ENCODE measurements around the gene CA12.
A peak's percentile ranks its signal among the peaks of the same experiment; 100 is the strongest.
"Not testable (repeated sequence)": the region's sequence is repeated elsewhere in the genome, so short reads cannot be mapped to it uniquely, and the experiment has no call there.

Gene CA12

DNA sequence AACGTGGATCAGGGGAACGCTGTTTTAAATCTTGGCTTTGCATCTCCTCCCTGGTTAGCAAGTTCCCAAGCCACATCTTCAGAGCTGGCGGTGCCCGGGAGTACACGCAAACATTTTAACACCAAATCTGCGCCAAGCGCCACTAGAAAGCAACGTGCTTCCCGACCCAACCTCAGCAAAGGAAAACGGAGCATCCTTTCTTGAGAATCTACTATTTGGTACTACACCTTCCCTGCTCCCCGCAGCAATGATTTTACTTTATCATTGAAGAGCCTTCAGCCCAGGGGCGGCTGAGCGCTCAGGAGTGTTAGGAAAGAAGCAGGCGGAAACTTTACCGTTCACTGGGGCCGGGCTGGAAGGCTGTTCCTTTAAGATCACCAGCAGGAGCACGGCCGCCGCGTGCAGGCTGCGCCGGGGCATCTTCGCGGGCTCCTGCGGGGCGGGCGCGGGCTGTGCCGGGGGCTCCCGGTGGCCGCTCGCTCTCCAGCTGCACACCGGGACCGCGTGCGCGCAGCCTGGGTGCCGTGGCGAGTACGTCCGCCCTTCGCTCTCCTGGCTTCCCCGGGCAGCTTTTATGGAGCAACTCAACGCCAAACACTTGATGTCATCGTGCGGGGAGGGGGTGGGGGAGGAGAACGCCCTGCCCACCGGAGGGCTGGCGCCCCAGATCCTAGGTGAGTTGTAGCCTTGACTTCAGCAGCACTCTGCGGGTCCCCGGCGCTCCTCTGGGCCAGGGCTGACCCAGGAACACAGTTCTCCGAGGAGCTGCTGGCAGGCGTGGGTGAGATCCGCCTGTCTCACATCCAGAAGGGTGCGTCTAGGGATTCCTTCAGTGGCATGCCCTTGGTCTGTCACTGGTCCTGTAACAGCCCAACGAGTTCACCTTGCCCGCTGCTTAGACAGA is at the start of gene CA12:
Gene CA12 (minus strand): TSS at position 546 of the 904 bp plus-strand sequence. CDS start 126 bp downstream, at position 420.
- DNase-seq (ENCODE audit: low spot score) = no peak

DNA sequence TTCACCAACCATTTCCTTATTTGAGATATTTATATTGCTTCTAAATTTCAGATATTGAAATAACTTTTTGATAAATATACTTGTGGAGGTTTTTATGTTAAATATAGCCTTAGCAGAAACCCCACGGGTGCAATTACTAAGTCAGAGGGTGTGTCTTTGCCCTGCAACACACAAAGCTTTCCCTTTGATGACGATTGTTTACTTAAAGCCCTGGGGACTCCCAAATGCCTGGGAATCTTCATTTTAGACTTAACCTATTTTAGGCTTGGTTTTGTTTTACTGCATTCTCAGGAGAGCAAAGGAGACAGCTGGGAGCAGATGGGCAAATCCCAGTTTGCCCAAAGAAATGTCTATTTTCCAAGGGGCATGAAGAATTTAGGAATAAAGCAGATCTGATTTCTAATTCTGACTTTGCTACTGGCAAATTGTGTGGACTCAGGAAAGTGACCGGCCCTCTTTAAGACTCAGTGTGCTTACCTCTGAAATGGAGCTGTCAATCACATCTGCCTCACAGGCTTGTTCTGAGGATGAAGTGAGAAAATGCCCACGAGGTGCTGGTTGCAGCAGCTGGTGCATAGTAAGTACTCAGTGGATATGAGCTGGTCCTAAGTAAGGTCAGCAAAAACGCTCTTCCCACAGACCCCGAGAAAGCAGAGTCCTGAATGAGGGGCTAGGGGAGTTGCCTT is 49.3 kb upstream of the CA12 start:
- DNase-seq (ENCODE audit: low spot score) = no peak

DNA sequence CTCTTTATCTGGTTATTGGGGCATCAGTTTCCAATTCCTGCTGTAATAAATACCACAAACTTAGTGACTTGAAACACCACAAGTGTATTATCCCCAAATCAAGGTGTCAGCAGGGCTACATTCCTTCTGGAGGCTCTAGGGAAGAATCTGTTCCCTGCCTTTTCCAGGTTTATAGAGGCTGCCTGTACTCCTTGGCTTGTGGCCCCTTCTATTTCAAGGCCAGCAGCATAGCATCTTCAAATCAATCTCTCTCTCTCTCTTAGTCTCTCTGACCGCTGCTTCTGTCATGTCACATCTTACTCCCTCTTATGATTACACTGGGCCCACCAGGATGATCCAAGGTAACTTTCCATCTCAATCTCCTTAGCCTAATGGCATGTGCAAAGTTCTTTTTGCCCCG is 44.9 kb upstream of the CA12 start:
- no peak for DNase-seq (ENCODE audit: low spot score)

DNA sequence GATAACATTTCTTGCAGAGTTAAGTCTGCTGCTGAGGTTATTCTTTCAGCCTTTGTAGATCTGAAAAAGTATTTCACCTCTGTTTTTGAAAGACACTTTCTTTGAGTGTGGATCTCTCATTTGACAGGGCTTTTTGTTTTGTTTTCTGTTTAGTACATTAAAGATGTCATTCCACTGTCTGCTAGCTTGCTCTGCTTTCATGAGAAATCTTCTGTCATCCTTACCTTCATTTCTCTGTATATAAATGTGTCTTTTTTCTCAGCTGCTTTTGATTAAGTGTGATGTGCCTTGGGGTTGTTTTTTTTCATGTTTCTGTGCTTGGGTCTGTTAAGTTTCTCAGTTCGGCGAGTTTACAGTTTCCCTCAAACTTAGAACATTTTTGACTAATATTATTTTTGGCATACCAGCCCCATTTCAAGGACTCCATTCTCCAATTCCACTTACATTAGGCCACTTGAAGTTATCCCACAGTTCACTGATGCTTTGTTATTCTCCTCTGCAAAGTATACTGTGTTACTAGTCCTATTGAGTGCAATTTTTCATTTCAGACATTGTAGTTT is 43.9 kb upstream of the CA12 start:
- DNase-seq (ENCODE audit: low spot score) = no peak

DNA sequence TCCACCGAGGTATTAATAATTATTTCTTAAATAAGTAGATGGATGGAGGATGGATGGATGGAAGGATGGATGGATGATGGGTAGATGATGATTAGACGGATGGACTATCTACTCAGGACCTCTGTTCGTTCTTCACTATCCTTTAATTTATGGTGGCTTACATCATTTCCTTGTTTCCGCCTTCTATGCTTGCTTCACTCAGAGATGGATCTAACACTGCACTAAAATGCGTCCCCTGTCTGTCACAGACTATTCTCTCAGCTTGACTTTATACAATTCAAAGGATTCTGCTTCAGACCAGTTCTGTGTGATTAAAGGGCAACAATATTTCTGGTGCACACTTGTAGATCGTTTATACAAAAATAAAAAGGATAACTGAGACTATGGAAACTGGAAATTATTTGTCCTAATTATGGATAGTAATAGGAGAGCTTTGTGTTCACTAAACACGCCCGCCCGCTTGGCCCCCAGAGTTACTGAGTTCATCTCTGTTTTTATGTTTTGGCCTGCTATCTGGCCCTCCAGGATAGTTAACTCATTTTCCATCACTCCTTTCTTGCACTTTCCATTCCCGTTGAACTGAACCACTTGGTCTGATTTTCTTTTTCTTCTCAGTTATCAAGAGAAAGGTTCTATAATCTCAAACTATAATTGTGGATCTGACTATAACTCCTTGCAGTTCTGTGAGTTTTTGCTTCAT is 41.4 kb upstream of the CA12 start:
- DNase-seq (ENCODE audit: low spot score) = no peak

DNA sequence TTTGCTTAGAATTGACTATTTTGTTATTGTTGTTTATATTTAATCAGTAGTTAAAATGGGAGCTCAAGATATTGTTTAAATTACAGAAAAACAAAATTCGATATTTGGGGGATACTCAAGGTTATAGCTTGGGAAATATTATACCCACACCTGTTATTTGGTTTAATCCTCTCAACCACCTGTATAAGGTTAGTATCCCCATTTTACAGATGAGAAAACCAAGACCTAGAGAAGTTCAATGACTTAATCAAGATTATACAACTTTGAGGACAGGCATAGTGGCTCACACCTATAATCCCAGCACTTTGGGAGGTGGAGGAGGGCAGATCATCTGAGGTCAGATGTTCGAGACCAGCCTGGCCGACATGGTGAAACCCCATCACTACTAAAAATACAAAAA is 39.8 kb upstream of the CA12 start:
- no peak for DNase-seq (ENCODE audit: low spot score)

DNA sequence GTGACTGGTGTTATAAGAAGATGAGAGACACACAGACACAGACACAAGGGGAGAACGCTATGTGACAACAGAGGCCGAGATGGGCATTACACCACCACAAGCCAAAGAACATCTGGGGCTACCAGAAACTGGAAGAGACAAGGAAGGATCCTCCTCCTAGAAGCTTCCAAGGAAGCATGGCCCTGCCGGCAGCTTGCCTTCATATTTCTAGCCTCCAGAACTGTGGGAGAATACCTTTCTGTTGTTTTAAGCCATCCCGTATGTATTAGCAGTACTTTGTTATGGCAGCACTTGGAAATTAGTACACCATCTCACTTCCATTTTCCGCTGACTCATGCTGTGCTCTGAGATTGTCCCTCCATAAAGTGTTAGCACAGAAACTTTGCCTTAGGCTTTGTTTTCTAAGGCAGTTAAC is 38.7 kb upstream of the CA12 start:
- no peak for DNase-seq (ENCODE audit: low spot score)

DNA sequence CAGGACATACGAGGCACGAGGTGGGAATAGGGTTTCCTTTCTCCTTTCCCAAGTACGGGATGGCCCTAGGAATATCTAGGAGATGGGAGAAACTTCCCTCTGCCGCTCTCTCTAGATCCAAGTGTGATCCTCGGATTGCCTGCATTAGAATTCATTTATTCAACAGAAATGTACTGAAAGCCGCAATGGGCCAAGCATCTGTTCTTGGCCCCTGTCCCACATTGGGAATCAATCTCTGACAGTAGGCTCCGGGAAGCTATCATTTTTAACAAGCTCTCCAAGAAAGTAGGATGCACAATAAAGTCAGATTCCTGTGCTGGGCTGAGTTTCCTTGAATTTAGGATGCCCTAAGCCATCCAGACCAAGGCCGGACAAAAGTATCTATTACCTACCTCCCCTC is 37.2 kb upstream of the CA12 start:
- no peak for DNase-seq (ENCODE audit: low spot score)

DNA sequence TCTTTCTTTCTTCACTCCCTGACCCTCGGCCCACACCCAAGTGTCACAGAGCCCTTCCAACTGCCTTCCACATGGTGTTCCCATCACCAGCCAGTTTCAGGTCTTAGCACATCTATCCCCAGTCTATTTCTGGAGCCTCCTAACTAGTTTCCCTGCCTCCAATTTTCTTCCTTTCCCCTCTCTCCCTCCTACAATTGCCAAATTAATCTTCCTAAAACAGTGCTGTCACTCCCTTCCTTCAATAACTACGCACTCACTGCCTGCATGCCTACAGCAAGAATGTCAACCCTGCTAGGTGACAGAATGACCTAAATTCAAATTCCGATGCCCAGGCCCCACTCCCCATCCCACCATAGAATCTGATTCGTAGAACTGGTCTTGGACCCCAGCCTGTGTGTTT is 36.1 kb upstream of the CA12 start:
- no peak for DNase-seq (ENCODE audit: low spot score)

DNA sequence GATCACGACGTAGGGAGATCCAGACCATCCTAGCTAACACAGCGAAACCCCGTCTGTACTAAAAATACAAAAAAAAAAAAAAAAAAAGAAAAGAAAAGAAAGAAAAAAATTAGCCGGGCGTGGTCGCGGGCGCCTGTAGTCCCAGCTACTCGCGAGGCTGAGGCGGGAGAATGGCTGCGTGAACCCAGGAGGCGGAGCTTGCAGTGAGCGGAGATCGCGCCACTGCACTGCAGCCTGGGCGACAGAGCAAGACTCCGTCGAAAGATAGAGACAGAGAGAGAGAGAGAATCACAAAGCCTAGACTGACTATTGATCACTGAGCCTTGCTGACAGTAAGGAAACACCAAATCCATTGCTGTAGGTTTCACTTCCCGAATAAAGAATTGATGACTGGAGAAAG is 35.6 kb upstream of the CA12 start:
- not testable (repeated sequence) for DNase-seq (ENCODE audit: low spot score)

DNA sequence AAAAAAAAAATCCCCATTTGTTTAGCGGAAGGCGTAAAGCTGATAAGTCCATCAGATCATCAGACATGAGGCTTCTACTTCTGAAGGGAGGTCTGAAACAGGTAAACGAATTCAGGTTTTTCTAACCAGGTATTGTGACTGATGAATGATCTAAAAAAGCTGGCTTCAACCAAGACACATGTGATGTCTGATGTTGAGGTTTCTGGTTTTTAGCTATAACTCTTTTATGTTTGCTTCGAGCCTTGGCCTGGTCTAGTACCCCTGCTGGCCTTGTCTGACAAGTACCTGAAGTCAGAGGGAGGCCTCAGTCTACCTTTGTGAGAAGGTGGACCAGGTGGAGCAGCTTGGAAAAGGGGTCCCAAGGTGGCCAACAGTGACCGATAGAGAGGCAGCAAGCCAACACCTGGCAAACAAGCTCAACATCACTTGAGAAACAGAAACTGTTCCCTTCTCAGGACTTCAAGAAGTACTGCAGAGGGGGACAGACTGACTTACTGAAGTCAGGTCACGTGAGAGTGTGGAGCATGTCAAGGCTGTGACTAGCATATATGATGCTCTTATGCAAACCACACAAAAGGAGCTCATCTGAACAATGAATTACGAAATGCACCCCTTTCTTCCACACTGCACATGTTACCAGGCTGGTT is 33.0 kb upstream of the CA12 start:
- DNase-seq (ENCODE audit: low spot score) = no peak

DNA sequence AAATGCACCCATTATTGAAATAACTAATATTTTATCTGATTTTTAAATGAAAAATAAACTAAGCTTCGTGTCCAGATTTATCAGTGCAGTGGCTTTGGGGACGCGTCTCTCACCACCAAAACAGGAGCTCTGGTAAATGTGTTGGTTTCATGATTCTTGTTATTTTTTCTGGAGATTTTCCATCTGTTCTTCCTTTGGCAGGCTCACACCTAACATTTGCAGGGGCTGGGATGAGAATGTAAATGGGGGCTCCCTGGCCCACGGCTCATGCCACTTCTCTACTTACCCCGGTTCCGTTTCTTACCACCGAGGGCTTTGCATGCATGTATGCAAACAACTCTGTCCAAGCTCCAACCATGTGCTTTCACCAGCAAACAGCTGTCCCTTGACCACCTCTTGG is 30.9 kb upstream of the CA12 start:
- DNase-seq (ENCODE audit: low spot score) = no peak

DNA sequence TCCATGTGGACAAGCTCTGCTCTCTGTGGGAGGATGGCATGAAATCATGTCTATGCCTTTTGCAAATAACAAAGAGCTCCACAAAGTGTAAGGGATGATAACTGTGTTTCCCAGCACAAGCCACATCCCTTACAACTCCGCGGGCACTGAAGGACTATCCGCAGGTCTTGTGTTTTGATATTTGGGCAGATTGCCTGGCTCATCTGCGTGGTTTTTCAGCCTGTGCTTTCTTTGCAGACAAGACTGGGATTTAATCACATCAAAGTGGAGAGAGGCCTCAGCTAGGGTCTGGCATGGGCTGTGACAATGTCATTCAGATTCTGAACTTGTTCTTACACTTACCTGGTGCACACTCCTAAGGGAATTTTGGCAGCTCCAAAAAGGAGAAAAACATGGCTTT is 30.2 kb upstream of the CA12 start:
- DNase-seq (ENCODE audit: low spot score) = no peak

DNA sequence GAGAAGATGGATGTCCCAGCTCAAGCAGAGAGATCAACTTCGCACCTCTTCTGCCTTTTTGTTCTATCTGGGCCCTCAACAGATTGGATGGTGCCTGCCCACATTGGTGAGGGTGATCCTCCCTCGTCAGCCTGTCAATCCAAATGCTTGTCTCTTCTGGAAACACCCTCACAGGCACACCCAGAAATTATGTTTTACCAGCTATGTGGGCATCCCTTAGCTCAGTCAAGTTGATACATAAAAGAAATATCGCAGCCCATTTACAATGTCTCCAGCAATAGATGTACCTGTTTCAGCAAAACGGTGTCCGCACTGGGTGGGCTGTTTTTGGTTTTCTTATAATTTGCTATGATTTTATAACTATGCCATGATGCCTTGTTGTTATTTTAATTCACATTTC is 27.5 kb upstream of the CA12 start:
- DNase-seq (ENCODE audit: low spot score) = no peak

DNA sequence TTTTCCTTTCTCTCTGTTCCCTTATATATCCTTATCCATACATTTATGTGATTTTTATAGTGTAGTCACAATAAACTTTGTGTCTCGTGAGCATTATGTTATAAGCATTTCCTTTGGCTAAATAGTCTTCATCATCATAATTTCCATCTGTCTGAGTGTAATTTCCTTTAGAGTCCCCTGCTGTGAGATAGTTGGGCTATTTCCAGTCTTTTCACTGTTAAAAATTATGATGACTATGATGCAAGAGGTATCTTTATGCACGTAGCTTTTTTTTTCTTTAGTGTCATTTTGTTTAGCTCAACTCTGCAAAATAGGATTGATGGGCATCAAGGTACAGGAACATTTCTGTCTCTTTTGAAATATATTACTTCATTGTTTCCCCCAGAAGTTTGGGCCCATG is 26.9 kb upstream of the CA12 start:
- DNase-seq (ENCODE audit: low spot score) = no peak

DNA sequence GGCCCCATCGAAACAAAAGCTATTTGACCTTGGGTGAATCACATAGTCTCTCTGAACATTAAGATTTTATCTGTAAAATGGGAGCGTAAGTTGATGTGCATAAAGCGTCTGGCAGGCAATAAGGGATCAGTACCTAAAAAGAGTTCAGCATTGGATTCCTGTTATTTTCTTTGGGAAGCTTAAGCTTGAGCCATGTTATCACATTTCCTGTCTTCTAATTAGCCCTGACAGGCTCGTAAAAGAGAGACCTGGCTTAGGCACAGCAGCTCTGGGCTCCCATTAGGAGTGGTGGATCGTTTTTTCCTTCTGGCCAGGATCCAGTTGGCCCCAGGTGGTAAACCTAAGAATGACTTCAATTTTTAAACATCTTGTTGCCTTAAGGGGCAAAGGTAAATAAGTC is 26.0 kb upstream of the CA12 start:
- no peak for DNase-seq (ENCODE audit: low spot score)

DNA sequence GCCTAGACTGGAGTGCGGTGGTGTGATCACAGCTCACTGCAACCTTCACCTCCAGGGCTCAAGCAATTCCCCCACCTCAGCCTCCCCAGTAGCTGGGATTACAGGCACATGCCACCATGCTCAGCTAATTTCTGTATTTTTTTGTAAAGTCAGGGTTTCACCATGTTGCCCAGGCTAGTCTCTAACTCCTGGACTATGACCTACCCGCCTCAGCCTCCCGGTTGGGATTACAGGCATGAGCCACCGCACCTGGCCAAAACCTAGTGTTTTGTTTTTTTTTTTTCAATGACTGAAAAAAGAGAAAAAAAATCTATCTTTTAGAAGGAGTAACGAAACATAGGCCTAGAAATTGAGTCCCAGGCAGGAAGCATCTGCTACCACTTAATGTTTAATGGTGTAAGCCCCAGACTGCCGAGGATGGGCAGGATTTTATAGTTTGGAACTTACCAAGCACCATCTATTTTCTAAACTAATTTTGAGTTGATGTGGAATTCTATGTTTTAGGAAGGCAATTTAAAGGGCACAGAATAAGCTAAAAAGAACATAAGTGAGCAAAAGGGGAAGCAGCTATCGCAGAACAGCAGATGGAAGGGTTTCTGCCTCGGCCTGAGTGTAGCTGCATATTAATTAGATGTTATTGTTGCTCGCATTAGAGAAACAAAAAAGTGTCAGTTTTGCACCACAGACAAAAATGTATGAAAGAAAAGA is 24.2 kb upstream of the CA12 start:
- no peak for DNase-seq (ENCODE audit: low spot score)

DNA sequence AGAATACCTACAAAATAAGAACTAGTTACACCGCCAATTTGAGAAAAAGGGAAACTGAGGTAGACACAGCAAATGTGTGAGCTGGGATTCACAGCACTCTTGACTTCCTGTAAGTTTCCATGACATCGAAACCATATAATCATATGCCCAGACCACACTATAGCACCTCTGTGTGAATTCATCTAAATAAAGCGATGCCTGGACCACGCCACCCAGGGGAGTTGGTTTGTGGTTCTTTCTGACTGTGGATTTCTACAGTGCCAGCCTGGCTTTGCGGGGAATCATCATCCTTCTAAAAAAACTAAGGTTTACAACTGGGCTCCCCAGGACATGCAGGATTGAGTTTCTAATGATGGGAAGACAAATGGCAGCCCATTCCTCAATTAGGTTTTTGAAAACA is 23.5 kb upstream of the CA12 start:
- DNase-seq (ENCODE audit: low spot score) = no peak

DNA sequence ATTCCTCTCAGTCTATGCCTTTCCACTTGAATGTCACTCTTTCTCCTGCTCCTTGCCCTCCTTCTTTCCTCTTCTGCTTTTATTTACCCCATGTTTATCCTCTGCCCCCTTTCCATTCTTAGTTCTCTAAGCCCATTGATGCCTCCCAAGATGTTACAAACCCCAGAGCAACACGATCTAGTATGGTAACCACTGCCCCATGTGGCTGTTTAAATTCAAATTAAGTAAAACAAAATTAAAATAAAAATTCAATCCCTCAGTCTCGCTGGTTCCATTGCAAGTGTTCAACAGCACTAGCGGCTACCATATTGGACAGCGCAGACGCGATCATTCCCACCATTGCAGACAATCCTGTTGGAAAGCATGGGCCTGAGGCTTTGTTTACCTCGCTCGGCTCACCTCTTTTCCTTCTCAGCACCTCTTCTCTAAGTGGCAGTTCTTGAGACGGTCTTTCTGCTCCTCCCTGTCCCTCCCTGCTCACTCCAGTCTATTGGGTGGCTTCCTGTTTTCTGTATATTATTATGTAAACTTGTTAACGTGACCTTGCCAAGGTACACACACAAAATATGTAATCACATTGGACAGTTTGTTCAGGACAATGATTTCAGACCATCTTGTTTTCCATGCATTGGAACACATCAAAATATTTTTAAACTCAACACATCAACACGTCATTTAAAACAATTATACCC is 21.8 kb upstream of the CA12 start:
- DNase-seq (ENCODE audit: low spot score) = no peak

DNA sequence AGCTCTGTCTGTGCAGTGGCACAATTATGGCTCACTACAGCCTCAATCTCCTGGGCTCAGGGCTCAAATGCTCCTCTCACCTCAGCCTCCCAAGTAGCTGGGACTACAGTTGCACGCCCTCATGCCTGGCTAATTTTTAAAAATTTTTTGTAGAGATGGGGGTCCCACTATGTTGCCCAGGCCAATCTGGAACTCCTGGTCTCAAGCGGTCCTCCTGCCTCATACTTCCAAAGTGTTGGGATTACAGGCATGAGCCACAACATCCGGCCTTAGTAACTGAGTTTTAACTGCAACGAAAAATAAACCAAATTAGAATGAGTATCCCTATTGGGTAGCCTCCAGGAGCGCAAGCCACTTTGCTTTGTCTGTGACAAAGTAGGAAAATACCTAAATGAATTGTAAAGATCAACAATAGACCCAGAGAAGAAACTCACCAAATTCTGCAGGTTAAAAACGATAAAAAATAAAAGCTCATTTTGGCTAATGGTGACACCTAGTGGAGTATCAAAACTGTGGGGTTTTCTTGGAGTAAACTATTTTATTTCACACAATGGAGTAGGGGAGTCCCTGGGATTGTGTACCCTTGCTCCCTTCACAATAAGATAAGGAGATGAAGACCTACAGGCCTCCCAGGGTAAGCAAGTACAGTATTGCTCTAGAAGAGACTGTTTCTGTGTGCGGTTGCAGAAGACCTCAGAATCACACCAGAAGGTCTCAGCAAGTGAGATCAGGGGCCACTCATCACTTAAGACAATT is 21.0 kb upstream of the CA12 start:
- DNase-seq (ENCODE audit: low spot score) = peak; percentile 62

Data from pons (tissue), 1 donor.